Mesendoderm (in vitro differentiated cells): ENCODE results near the gene RPL5.

Experiments used
- DNase-seq: peaks from one replicate; pipeline ENCODE4 v3.0.0; 2013
- H2AK5ac ChIP-seq: 2 replicates; pipeline ENCODE4 v1.6.1; 2013; ENCODE audit warnings: low read length, inconsistent platforms
- H2BK120ac ChIP-seq: 2 replicates; pipeline ENCODE4 v1.6.1; 2013; ENCODE audit warnings: low read depth, mild to moderate bottlenecking, low read length, moderate library complexity, mixed read lengths
- H2BK15ac ChIP-seq: replicated peaks from 2 replicates; pipeline ENCODE4 v1.6.1; 2013; ENCODE audit warnings: low read depth, mild to moderate bottlenecking, moderate library complexity
- H2BK5ac ChIP-seq: 2 replicates; pipeline ENCODE4 v1.6.1; 2013; ENCODE audit warnings: low read length, inconsistent platforms
- H3K18ac ChIP-seq: 2 replicates; pipeline ENCODE4 v1.6.1; 2013; ENCODE audit warnings: mild to moderate bottlenecking, low read length, mixed read lengths
- H3K23ac ChIP-seq: one replicate; pipeline ENCODE4 v1.6.1; 2013; ENCODE audit warnings: low read length
- H3K27ac ChIP-seq: 2 replicates; pipeline ENCODE4 v1.5.1; 2013; ENCODE audit warnings: low read depth, mild to moderate bottlenecking, inconsistent platforms, low read length, moderate library complexity
- H3K27me3 ChIP-seq: 2 replicates; pipeline ENCODE4 v1.6.1; 2013; ENCODE audit warnings: low read length, control low read depth, mild to moderate bottlenecking, inconsistent platforms; ENCODE audit not compliant: insufficient read depth, poor library complexity
- H3K36me3 ChIP-seq: 2 replicates; pipeline ENCODE4 v1.6.1; 2013; ENCODE audit warnings: low read length, inconsistent platforms; ENCODE audit not compliant: control insufficient read depth, insufficient read depth
- H3K4ac ChIP-seq: one replicate; pipeline ENCODE4 v1.6.1; 2013; ENCODE audit warnings: low read depth, mild to moderate bottlenecking, low read length, moderate library complexity
- H3K4me1 ChIP-seq: 2 replicates; pipeline ENCODE4 v1.6.1; 2013; ENCODE audit warnings: low read depth, low read length, inconsistent platforms; ENCODE audit not compliant: control insufficient read depth
- H3K4me2 ChIP-seq: 2 replicates; pipeline ENCODE4 v1.6.1; 2013; ENCODE audit warnings: low read length
- H3K4me3 ChIP-seq: 2 replicates; pipeline ENCODE4 v1.5.1; 2013; ENCODE audit warnings: mild to moderate bottlenecking, low read length
- H3K56ac ChIP-seq: one replicate; pipeline ENCODE4 v1.6.1; 2013; ENCODE audit warnings: low read length
- H3K79me1 ChIP-seq: 2 replicates; pipeline ENCODE4 v1.6.1; 2013; ENCODE audit warnings: low read length, inconsistent platforms
- H3K79me2 ChIP-seq: 2 replicates; pipeline ENCODE4 v1.6.1; 2013; ENCODE audit warnings: mild to moderate bottlenecking, low read length; ENCODE audit not compliant: control insufficient read depth, insufficient read depth
- H3K9ac ChIP-seq: 2 replicates; pipeline ENCODE4 v1.6.1; 2013; ENCODE audit warnings: low read length, inconsistent platforms
- H4K5ac ChIP-seq: one replicate; pipeline ENCODE4 v1.6.1; 2013; ENCODE audit warnings: low read length
- H4K8ac ChIP-seq: one replicate; pipeline ENCODE4 v1.6.1; 2013; ENCODE audit warnings: low read depth, mild to moderate bottlenecking, control low read depth, low read length, moderate library complexity
- WGBS: extraction: QIAGEN DNeasy Blood & Tissue Kit; methylation state at CpG from one replicate; pipeline ENCODE4 v1.1.7; 2013; ENCODE audit warnings: low lambda C conversion rate, missing lambda C conversion rate; ENCODE audit not compliant: insufficient coverage; ENCODE audit errors: extremely low coverage; 5-methylcytosine and 5-hydroxymethylcytosine counted together

Gene RPL5

GRCh38 chr1:92817137-92817697, 14.6 kb upstream of the RPL5 start:
- DNase-seq: no peak
- no peak overlapping the region for H2BK120ac ChIP-seq

DNA sequence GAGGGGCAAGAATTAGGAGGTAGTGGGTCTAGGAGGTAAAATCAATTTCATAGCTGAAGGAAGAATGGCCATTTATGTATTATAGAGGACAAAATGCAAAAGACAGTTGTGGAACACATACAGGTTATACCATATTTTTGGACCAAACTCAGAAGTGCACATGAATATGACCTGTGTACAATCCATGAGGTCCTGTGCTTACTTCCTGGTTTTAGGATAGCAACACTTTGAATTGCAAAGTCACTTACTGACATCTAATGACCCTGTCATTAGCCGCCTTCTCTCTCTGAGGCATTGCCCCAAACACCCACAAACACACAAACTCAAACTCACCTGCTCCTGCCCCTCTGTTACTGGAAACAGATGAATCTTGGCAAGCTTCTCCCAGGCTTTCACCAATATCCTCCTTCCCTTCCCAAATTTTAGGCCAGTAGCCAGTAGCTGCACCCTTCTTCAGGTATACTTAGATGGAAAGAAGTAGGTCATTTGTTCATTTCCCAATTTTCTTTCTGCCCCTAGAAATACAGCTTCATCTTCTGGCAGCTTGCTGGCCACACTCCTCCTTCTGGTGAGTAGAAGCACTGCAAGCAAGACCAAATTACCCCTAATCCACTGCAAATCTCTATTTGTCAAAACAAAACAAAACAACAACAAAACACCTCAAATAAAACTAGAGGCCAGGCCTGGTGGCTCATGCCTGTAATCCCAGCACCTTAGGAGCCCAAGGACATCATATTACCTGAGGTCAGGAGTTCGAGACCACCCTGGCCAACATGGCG, 13.7 kb upstream of the RPL5 start:
- Histone ChIP-seq H4K5ac (no peak overlapping the region), H3K79me2 (no peaks in the 10 kb centered on the region), H2AK5ac (no peak overlapping the region), H3K23ac (no peak overlapping the region), H3K9ac (no peak overlapping the region), H3K36me3 (no peaks in the 10 kb centered on the region), H3K4me1 (no peaks in the 10 kb centered on the region), H3K4ac (no peak overlapping the region), H4K8ac (no peak overlapping the region), H3K56ac (no peak overlapping the region), H3K27ac (no peak overlapping the region), H3K4me2 (no peak overlapping the region), H3K18ac (no peak overlapping the region), H3K4me3 (no peak overlapping the region), H3K79me1 (no peaks in the 10 kb centered on the region), H2BK5ac (no peak overlapping the region), H2BK15ac (no peak overlapping the region), H3K27me3 (no peaks in the 10 kb centered on the region), H2BK120ac (no peak overlapping the region)
- no CpG with 5 or more reads among the region's 3 CpGs for WGBS
- DNase-seq: peak; percentile 71

More at GRCh38 chr1:92817137-92817697, 14.6 kb upstream of the RPL5 start:
- Histone ChIP-seq H3K4ac (no peak overlapping the region), H3K79me2 (no peaks in the 10 kb centered on the region), H4K8ac (no peak overlapping the region), H3K23ac (no peak overlapping the region), H3K4me3 (no peak overlapping the region), H3K27me3 (no peaks in the 10 kb centered on the region), H3K27ac (no peak overlapping the region), H2AK5ac (no peak overlapping the region), H3K9ac (no peak overlapping the region), H3K4me2 (no peak overlapping the region), H3K56ac (no peak overlapping the region), H3K18ac (no peak overlapping the region), H3K36me3 (no peaks in the 10 kb centered on the region), H4K5ac (no peak overlapping the region), H2BK5ac (no peak overlapping the region), H3K4me1 (no peaks in the 10 kb centered on the region), H2BK15ac (no peak overlapping the region), H3K79me1 (no peaks in the 10 kb centered on the region)
- no CpG with 5 or more reads among the region's 1 CpG for WGBS

DNA sequence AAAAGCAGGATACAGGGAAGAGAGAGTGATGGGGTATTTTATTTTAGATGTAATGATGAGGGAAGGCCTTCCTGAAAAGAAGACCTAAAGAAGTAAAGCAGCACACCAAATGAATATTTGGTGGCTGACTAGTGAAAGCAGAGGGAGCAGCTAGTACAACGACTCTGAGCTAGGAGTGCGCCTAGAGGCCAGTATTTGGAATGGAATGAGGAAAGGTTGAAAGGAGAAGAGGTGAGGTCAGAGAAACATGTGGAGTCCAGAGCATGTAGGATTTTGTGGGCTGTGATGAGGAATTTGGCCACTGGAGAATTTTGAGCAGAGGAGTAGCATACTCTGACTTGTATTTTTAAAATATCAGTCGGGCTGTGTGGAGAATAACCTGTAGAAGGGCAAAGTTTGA, 11.8 kb upstream of the RPL5 start:
- Histone ChIP-seq H3K79me2 (no peaks in the 10 kb centered on the region), H4K8ac (no peak overlapping the region), H3K4me2 (no peak overlapping the region), H2BK120ac (no peak overlapping the region), H2BK5ac (no peak overlapping the region), H3K4me3 (no peak overlapping the region), H3K56ac (no peak overlapping the region), H3K79me1 (no peaks in the 10 kb centered on the region), H3K27me3 (no peaks in the 10 kb centered on the region), H3K27ac (no peak overlapping the region), H3K4ac (no peak overlapping the region), H3K36me3 (no peaks in the 10 kb centered on the region), H3K18ac (no peak overlapping the region), H3K4me1 (no peaks in the 10 kb centered on the region), H3K23ac (no peak overlapping the region), H3K9ac (no peak overlapping the region), H2AK5ac (no peak overlapping the region), H2BK15ac (no peak overlapping the region), H4K5ac (no peak overlapping the region)
- DNase-seq: peak; percentile 61
- WGBS: no CpG with 5 or more reads among the region's 3 CpGs

DNA sequence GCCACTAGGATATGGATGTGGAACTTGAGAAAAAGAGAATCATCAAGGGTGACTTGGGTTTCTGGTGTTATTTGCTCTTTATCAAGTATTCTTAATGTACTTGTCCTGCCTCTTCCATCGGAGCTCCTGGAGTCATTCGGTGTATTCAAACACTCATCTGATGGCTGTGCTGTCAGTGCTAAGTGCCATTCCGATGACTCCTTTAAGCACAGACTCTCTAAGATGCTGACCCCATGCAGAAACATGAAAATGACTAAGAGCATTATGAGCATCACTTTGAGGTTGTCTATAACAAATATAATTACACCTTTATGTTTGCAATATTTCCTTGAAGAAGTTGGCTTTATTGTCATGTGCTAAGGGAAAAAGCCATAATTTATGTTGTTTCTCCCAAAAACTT, 11.3 kb upstream of the RPL5 start:
- H4K8ac ChIP-seq: no peak overlapping the region
- no peaks in the 10 kb centered on the region for H3K79me2 ChIP-seq
- H2AK5ac ChIP-seq: no peak overlapping the region
- no peak overlapping the region for H3K4ac ChIP-seq
- H3K56ac ChIP-seq: no peak overlapping the region
- no peak overlapping the region for H3K18ac ChIP-seq
- H3K4me2 ChIP-seq: no peak overlapping the region
- H3K23ac ChIP-seq: no peak overlapping the region
- no CpG with 5 or more reads among the region's 3 CpGs for WGBS
- no peaks in the 10 kb centered on the region for H3K36me3 ChIP-seq
- H2BK15ac ChIP-seq: no peak overlapping the region
- H2BK120ac ChIP-seq: no peak overlapping the region
- no peak for DNase-seq
- no peak overlapping the region for H4K5ac ChIP-seq
- H3K27ac ChIP-seq: no peak overlapping the region
- no peak overlapping the region for H3K9ac ChIP-seq
- H3K27me3 ChIP-seq: no peaks in the 10 kb centered on the region
- no peaks in the 10 kb centered on the region for H3K4me1 ChIP-seq
- H2BK5ac ChIP-seq: no peak overlapping the region
- no peak overlapping the region for H3K4me3 ChIP-seq
- H3K79me1 ChIP-seq: no peaks in the 10 kb centered on the region

DNA sequence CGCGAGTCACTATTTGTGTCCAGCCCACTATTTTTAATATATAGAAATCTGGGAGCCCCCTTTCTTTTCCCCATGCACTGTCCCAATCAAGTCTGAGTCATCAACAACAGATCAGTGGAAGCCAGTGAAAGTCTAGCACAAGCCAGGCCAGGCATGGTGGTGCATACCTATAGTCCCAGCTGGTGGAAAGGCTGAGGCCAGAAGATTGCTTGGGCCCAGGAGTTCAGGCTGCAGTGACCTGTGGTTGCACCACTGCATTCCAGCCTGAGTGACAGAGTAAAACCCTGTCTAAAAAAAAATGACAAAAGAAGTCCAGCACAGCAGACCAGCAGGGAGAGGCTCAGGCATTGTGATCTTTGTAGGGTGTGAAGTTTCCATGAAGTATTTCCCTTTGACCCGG, 9.0 kb upstream of the RPL5 start:
- Histone ChIP-seq H3K79me2 (no peaks in the 10 kb centered on the region), H3K4me1 (no peaks in the 10 kb centered on the region), H3K36me3 (no peaks in the 10 kb centered on the region), H3K56ac (no peak overlapping the region), H3K9ac (no peak overlapping the region), H4K8ac (no peak overlapping the region), H4K5ac (no peak overlapping the region), H3K23ac (no peak overlapping the region), H3K18ac (no peak overlapping the region), H3K4ac (no peak overlapping the region), H2BK5ac (no peak overlapping the region), H3K4me3 (no peak overlapping the region), H2AK5ac (no peak overlapping the region), H2BK15ac (no peak overlapping the region), H3K27ac (no peak overlapping the region), H3K27me3 (no peaks in the 10 kb centered on the region), H3K4me2 (no peak overlapping the region), H3K79me1 (no peaks in the 10 kb centered on the region), H2BK120ac (no peak overlapping the region)
- no CpG with 5 or more reads among the region's 3 CpGs for WGBS
- DNase-seq: peak; percentile 34

- Histone ChIP-seq H3K18ac (no peak overlapping the region), H2BK15ac (no peak overlapping the region), H2AK5ac (no peak overlapping the region), H3K23ac (no peak overlapping the region), H2BK5ac (no peak overlapping the region), H3K79me2 (no peaks in the 10 kb centered on the region), H3K27ac (no peak overlapping the region), H4K8ac (no peak overlapping the region), H3K4me1 (peaks cover 1% of the 10 kb centered on the region), H3K9ac (no peak overlapping the region), H3K56ac (no peak overlapping the region), H3K4me3 (no peak overlapping the region), H3K4me2 (no peak overlapping the region), H3K27me3 (no peaks in the 10 kb centered on the region), H3K36me3 (no peaks in the 10 kb centered on the region), H4K5ac (no peak overlapping the region), H3K4ac (no peak overlapping the region), H2BK120ac (no peak overlapping the region), H3K79me1 (no peaks in the 10 kb centered on the region)
- DNase-seq: no peak
- WGBS: no CpG with 5 or more reads among the region's 6 CpGs
Observed at GRCh38 chr1:92826792-92827191, 5.0 kb upstream of the RPL5 start.
